ENCODE results near the gene ENTPD2. TPM values are rescaled to one million over a fixed set of nuclear protein-coding genes. Genes with fewer than 3 reads are reported as not detected.

The ENTPD2 gene
- total and polyA plus RNA-seq, 2 of the 4 experiments (the other 2 are of a cell fraction) = not detected

GRCh38 chr9:137095664-137096517 lies 42.0 kb upstream of the ENTPD2 start:
- Histone ChIP-seq H3K4me3 (ENCODE audit: insufficient read depth, low read depth, low read length) (no peak overlapping the region), H3K4ac (ENCODE audit: low read depth, low read length) (no peak overlapping the region), H3K23ac (ENCODE audit: low read depth, low read length) (no peak overlapping the region), H3K9me1 (ENCODE audit: insufficient read depth, low read length) (peaks cover 2% of the 10 kb centered on the region; the same call in 1 of the 2 replicates), H2AK9ac (replicated peaks; ENCODE audit: low read depth, low read length, poor library complexity) (no peak overlapping the region), H3K14ac (replicated peaks; ENCODE audit: low read depth, low read length) (no peak overlapping the region), H4K91ac (ENCODE audit: insufficient read depth, low read depth, low read length) (no peak overlapping the region), H4K5ac (ENCODE audit: low read depth, low read length) (no peak overlapping the region), H3K9me3 (ENCODE audit: control insufficient read depth, insufficient read depth, low read length) (no peaks in the 10 kb centered on the region), H3K27me3 (ENCODE audit: control insufficient read depth, insufficient read depth, low read length) (no peaks in the 10 kb centered on the region), H2BK20ac (ENCODE audit: low read depth, low read length) (no peak overlapping the region), H3K27ac (ENCODE audit: insufficient read depth, low read length) (no peak overlapping the region), H3K9ac (ENCODE audit: low read depth, low read length) (no peak overlapping the region), H2BK15ac (ENCODE audit: low read depth, low read length) (no peak overlapping the region), H3K18ac (ENCODE audit: low read depth, low read length) (no peak overlapping the region), H3K56ac (ENCODE audit: extremely low read depth, insufficient read depth, low read length) (no peak overlapping the region), H3K4me2 (ENCODE audit: low read depth, low read length) (no peak overlapping the region), H2AK5ac (ENCODE audit: low read depth, low read length) (no peak overlapping the region), H3K36me3 (ENCODE audit: control insufficient read depth, insufficient read depth, low read length) (peaks cover 42% of the 10 kb centered on the region), H4K8ac (ENCODE audit: low read depth in 2 of 2, low read length in 2 of 2) (no peak overlapping the region), H3K79me1 (ENCODE audit: low read depth in 1 of 2, low read length in 2 of 2) (peaks cover 6 to 7% of the 10 kb centered on the region in 2 experiments; a peak in 2 of 4 replicates), H2AFZ (replicated peaks; ENCODE audit: low read length, poor library complexity) (peak overlapping the region; percentile 63), H2BK5ac (ENCODE audit: low read depth, low read length, poor library complexity, severe bottlenecking) (no peak overlapping the region), H2BK120ac (ENCODE audit: low read depth, low read length) (no peak overlapping the region), H3K4me1 (ENCODE audit: control insufficient read depth, insufficient read depth, low read length) (no peaks in the 10 kb centered on the region), H4K20me1 (ENCODE audit: insufficient read depth, low read length) (no peaks in the 10 kb centered on the region)
- CTCF ChIA-PET = no interaction called here
- 98% methylated on average over 10 of the region's 30 CpGs; no CpG with 5 or more reads in 1 of the 2 experiments for WGBS, 2 experiments (ENCODE audit: extremely low coverage in 2 of 2, insufficient read length in 1 of 2)
- TF ChIP-seq, protein P1, sequence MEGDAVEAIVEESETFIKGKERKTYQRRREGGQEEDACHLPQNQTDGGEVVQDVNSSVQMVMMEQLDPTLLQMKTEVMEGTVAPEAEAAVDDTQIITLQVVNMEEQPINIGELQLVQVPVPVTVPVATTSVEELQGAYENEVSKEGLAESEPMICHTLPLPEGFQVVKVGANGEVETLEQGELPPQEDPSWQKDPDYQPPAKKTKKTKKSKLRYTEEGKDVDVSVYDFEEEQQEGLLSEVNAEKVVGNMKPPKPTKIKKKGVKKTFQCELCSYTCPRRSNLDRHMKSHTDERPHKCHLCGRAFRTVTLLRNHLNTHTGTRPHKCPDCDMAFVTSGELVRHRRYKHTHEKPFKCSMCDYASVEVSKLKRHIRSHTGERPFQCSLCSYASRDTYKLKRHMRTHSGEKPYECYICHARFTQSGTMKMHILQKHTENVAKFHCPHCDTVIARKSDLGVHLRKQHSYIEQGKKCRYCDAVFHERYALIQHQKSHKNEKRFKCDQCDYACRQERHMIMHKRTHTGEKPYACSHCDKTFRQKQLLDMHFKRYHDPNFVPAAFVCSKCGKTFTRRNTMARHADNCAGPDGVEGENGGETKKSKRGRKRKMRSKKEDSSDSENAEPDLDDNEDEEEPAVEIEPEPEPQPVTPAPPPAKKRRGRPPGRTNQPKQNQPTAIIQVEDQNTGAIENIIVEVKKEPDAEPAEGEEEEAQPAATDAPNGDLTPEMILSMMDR (conservative IDR thresholded peaks at IDR 0.05; ENCODE audit: low read depth, low read length) = 0 out of 2 replicates have a peak, but pooled peaks have one; percentile 13
- TF ChIP-seq RFX5 (IDR thresholded peaks at IDR 0.05; ENCODE audit: low read depth, low read length) = no peak
- BruUV-seq (replicated peaks) = no TSS peak
- no peak for ATAC-seq (ENCODE audit: low read depth)
- intact Hi-C loops (cut with micrococcal nuclease) (no loop called here), in situ Hi-C loops (cut with MboI; ENCODE audit: low sequenced_read_pairs) (no loop called here), dilution Hi-C loops (cut with HindIII; ENCODE audit: low sequenced_read_pairs, unreplicated experiment) (no loop called here)
- no peak for DNase-seq
- POLR2A ChIA-PET (ENCODE audit: unreplicated experiment) = no interaction called here

Measured in IMR-90 (cell line).